Stimulated activated CD4-positive, alpha-beta T cell treated with anti-CD3 and anti-CD28 coated beads, Interleukin-15, amount 100 ng/mL, for 1 hour (primary cell): Measurements from ENCODE around the gene MBD2.
"Not testable (repeated sequence)": the region's sequence is repeated elsewhere in the genome, so short reads cannot be mapped to it uniquely, and the experiment has no call there.

Source experiments
- DNase-seq, 2 donors: peaks; one replicate each; pipeline ENCODE4 v3.0.0-alpha.2; 2020; ENCODE audit warnings: low read depth in 1 of 2, low spot score in 1 of 2

Gene MBD2

DNA sequence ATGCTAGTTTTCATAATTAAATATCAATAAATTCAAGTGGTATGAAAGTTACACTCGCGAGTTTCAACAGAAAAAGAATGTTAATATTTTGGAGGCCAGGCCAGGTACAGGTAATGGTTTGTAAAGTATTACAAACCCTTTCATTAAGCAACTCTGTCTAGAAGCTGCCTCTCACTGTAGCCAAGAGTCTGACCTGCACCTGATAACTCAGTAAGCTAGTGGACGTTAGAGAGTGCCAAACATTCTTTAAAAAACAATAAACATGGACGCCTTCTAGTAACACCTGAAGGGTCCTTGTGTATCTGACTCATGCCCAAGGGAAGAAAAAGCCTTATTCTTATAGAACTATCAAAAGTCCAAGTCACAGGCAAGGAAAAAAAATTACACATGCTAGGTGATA, 70.2 kb downstream of the MBD2 start:
- no peak for DNase-seq

DNA sequence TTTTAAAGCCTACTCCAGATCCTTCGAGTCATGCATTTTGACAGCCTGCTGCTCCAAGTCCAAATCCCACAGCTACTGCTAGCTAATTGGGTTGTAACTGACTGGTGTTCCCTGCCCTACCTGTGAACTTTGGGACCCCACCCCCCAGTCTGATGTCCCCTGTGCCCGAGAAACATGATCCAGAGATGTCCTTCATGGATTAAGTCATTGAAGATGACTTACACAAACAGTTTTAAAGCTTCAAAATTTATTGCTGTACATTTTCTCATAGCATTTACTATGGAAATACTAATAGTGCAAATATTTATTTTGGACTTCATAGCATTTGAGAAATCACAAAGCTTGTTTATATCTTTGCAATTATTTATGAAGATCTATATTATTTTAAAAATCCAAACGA, 73.1 kb downstream of the MBD2 start:
- DNase-seq, result no peak

DNA sequence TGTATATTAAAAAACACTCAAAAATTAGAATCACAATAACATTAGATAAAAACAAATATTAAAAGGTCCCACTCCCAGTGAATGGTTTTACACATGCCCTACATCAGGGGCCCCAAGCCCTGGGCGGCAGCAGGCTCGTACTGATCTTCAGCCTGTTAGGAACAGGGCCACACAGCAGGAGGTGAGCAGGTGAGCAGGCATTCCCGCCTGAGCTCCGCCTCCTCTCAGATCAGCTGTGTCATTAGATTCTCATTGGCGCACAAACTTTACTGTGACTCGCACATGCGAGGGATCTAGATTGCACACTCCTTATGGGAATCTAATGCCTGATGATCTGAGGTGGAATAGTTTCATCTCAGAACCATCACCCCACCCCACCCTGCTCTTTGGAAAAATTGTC, 74.2 kb downstream of the MBD2 start:
- DNase-seq, result no peak

- peak in 1 of 2 donors; percentile 22 for DNase-seq
Observed at GRCh38 chr18:54149078-54149697, 75.3 kb downstream of the MBD2 start.

DNA sequence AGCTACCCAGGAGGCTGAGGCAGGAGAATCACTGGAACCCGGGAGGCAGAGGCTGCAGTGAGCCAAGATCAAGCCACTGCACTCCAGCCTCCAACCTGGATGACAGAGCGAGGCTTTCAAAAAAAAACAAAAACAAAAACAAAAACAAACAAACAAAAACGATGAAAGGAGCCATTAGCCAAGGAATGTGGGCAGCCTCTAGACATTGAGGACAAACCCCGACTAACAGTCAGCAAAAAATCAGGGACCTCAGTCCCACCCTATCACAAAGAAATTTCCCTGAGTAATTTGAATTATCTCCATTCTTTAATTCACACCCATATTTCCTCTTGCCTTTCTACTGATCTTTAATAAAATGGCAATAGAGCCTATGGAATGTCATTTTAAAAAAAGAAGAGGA, 75.8 kb downstream of the MBD2 start:
- DNase-seq, result no peak

DNA sequence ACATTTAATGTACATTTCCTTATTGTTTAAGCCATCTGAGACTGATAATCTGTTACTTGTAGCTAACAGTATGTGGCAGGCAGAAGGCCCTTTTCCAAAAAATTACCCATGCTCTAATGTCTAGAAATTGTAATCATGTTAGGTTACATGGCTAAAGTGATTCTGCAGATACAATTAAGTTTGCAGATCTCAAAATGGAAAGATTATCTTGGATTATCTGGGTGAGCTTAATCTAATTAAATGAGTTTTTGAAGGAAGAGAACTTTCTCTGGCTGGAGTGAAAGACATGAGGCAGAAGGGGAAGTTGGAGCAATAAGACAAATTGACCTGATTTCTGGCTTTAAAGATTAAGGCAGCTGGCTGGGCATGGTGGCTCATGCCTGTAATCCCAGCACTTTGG, 76.3 kb downstream of the MBD2 start:
- DNase-seq, result no peak

GRCh38 chr18:54147439-54147838, 77.0 kb downstream of the MBD2 start:
- no peak for DNase-seq

GRCh38 chr18:54141041-54141608, 83.3 kb downstream of the MBD2 start:
- no peak for DNase-seq

- no peak for DNase-seq
Observed at GRCh38 chr18:54140641-54141040, 83.8 kb downstream of the MBD2 start.

GRCh38 chr18:54135216-54135615, 89.3 kb downstream of the MBD2 start:
- no peak for DNase-seq

DNA sequence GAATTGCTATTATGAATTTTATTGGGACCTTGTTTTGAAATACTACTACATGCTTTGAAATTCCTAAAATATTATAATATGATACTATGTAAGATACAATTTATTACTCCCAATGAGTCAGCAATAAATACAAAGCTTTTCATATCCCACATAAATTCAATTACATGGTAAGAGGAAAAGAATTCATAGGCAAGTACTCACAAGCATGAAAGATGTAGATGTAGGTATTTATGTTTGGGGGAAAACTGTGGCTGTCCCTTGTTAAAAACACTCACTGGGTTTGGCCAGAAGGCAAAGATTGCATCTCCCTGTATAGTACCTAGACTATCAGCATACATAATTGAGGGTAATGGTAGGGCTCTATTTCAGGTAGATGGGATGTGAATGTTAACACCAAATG, 90.4 kb downstream of the MBD2 start:
- DNase-seq, result no peak

- no peak for DNase-seq
Observed at GRCh38 chr18:54130631-54131030, 93.8 kb downstream of the MBD2 start.

DNA sequence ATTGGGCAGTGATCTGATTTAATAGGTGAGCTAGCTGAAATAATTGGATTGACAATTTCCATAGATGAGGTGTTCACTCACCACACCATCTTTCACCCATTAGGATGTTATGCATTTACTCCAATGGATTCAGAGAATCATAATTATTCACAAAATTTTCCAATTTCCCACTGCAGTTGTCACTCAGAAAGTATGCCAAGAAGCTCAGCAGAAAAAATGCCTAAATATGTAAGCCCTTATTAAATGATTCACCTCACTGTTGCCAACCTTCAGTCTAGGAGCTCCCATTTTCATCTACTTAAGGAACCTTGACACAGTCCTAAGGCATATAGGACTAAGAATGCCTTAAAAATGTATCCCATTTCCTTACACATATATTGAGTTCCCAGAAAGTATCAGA, 94.3 kb downstream of the MBD2 start:
- no peak for DNase-seq

DNA sequence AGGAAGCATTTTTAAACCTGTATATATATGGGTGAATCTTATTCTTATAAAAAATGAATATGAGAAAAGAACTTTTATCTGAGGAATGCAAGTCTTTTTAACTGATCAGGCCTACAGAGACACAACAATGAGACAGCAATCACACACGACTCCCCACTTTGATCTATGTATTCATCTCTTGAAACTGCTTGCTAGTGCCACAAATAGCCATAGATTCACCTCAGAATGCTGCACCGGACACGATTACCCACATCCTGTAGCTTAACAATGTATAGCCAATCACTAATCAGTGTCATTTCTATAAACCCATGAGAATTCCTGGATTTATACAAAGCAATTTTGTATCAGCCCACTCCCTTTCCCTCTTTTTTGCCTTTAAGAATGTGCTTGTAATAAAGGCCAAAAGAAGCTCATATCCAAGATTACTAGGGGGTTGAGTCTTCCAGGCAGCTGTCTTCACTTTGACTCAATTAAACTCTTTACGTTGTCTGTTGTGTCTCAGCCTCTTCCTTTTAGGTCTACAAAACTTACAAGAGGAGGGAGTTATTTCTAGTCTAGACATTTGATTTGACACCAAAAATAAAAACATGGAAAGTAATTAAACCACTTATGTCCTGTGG, 94.9 kb downstream of the MBD2 start:
- no peak for DNase-seq

GRCh38 chr18:54127759-54128378, 96.6 kb downstream of the MBD2 start:
- no peak for DNase-seq

DNA sequence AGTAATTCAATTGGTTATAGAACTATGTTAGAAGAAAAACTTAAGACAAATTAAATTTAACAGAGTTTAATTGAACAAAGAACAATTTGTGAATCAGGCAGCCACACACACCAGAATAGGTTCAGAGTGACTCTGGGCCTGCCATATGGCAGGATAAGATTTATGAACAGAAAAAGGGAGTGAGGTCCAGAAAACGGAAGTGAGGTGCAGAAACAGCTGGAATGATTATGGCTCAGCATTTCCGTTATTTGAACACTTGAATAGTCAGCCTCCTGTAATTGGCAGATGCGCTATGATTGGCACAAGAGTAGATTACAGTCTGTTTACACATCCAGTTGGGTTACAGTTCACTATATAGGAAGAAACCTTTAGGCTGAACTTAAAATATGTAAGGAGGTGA, 99.0 kb downstream of the MBD2 start:
- DNase-seq, result no peak

DNA sequence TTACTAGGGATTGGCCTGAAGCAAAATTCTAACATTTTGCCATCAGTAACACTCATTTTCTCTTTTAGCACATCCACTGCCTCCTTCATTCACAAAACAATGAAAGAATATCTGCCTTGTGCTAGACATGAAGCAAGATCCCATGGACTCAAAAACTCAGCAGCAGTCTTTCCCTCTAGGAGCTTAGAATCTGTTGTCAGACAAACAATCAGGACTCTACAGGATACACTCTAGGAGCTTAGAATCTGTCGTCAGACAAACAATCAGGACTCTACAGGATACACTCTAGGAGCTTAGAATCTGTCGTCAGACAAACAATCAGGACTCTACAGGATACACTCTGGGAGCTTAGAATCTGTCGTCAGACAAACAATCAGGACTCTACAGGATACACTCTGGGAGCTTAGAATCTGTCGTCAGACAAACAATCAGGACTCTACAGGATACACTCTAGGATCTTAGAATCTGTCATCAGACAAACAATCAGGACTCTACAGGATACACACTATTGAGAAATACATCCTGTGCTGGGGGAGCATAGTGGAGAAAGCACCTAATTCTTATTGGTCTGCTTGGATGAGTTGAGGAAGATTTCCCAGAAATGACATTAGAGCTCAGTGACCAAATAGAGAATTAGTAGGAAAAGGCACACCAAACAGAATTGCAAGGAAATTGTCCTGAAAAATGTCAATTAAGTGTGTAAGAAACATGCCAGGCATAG, 100.6 kb downstream of the MBD2 start:
- not testable (repeated sequence) for DNase-seq

DNA sequence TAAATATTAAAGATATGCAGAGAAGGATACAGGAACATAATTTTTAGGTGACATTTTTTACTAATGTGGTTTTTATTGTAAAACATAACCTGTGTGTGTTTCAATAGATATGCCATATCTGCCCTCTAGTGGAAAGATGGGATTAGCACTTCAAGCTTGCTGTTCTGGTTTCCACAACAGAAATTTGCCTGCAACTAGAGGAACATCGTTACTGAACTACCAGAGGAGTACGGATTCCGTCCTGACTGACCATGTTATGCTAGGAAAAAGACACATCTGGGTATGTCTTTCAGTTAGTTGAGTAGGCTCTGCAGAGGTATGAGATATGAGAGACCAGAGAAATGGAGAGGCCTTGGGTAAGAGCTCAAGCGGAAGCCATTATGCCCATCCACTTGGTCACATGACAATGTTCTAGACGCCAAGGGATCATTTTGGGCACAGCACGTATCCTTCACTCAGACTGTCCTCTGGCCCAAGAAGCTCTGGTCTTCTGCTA, 104.9 kb downstream of the MBD2 start:
- no peak for DNase-seq

DNA sequence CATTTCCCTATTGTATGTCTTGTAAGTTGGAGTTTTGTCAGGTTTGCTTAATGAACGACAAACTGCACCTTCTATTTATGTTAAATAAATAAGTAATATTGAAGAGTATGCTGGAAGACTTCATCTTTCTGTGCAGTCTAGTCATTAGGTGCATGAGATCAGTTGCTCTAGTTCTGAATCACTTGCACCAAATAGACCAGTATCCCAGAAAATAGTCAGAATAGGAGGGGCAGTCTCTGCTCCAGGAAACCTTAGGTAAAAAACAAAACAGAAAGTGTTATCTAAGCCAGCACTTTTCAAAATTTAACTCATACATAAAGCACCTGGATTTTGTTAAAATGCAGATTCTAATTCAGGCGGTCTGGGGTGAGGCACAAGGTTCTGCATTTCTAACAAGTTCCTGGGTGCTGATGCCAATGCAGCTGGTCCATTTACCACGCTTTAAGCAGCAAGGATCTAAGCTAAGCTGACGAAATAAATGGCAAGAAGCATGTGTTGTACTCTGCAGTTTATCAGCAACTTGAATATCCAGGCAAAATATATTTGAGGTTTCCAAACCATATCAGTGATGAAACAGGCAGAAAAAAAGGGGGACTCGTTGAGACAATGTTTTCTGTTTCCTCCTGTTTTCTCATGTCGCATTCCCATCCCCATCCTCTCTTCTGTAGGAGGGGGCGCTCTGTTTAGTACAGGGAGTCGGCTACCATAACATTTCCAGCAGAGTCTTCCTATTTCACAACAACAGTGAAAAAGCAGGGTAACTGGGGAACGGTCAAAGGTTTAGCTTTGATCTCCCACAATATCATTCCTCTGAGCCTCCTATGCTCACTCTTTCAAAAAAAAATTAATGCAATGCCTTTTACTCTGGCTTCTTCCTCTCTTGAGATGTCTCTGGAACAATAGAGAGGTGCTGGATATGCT, 106.4 kb downstream of the MBD2 start:
- DNase-seq, result no peak

DNA sequence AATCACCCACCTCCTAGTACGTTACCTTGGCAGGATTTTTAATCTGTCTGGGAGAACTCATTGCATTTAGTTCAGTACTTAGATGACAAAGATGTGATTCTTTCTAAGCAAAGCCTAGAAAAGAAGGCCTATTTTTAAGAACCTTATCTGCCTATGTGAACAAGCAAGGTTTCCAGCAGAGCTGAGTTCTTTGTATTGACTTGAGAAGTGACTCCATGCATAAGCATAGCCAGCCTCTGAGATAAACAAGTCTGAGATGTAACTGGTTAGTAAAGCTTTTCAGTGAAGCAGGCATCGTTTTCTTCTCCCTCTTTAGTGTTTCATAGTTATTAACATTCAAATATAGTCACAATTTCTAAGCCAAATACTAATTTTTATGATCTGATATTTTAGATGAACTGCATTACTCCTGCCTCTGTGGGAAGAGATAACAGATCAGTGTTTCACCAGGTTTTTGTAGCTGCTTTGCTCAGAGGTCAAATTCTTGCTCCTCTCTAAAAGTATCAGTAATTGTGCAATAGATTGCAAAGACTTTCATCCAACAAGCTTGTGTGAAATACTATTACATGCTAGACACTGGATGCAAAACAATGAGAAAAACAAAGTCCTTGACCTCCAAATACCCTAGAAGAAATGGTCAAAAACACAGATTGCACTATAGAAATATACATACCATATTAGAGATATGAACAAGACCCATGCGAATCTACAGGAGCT, 107.8 kb downstream of the MBD2 start:
- no peak for DNase-seq
